Measurements from ENCODE around the gene PCDHB14. TPM values are rescaled to one million over a fixed set of nuclear protein-coding genes. Genes with fewer than 3 reads are reported as not detected.
"Not testable (repeated sequence)": the region's sequence is repeated elsewhere in the genome, so short reads cannot be mapped to it uniquely, and the experiment has no call there.

PCDHB14 gene
- total RNA-seq, 1 donor from 2014 or later = 0.26 TPM

- not testable (repeated sequence) for FAIRE-seq; H3K27me3 ChIP-seq (ENCODE audit: control insufficient read depth, insufficient read depth, low read length); H3K4me3 ChIP-seq (ENCODE audit: low read depth, low read length); H3K36me3 ChIP-seq (ENCODE audit: control insufficient read depth, insufficient read depth, low read length)
- peak; percentile 8 for TF ChIP-seq CTCF (IDR thresholded peaks at IDR 0.05; ENCODE audit: insufficient read depth, low read length, severe bottlenecking)
- peak; percentile 4 for DNase-seq (ENCODE audit: low read depth)
These were observed 9.3 kb upstream of the PCDHB14 start, which contains the start of gene PCDHB13 for GRCh38 chr5:141213656-141214339. Gene PCDHB13 (plus strand): TSS chr5:141213919. CDS start chr5:141214124, 205 bp downstream.

- not testable (repeated sequence) for H3K27me3 ChIP-seq (ENCODE audit: control insufficient read depth, insufficient read depth, low read length); FAIRE-seq; H3K4me3 ChIP-seq (ENCODE audit: low read depth, low read length); DNase-seq (ENCODE audit: low read depth); H3K36me3 ChIP-seq (ENCODE audit: control insufficient read depth, insufficient read depth, low read length)
These were observed 8.6 kb upstream of the PCDHB14 start for GRCh38 chr5:141214583-141214982.

GRCh38 chr5:141215504-141215903, 7.6 kb upstream of the PCDHB14 start:
- DNase-seq (ENCODE audit: low read depth); FAIRE-seq; H3K27me3 ChIP-seq (ENCODE audit: control insufficient read depth, insufficient read depth, low read length); H3K4me3 ChIP-seq (ENCODE audit: low read depth, low read length); H3K36me3 ChIP-seq (ENCODE audit: control insufficient read depth, insufficient read depth, low read length): not testable (repeated sequence)

- DNase-seq (ENCODE audit: low read depth); FAIRE-seq; H3K27me3 ChIP-seq (ENCODE audit: control insufficient read depth, insufficient read depth, low read length); H3K4me3 ChIP-seq (ENCODE audit: low read depth, low read length); H3K36me3 ChIP-seq (ENCODE audit: control insufficient read depth, insufficient read depth, low read length): not testable (repeated sequence)
These were observed 7.1 kb upstream of the PCDHB14 start for GRCh38 chr5:141216035-141216434.

GRCh38 chr5:141224844-141225243, 1.7 kb downstream of the PCDHB14 start:
- H3K27me3 ChIP-seq (ENCODE audit: control insufficient read depth, insufficient read depth, low read length); H3K4me3 ChIP-seq (ENCODE audit: low read depth, low read length); FAIRE-seq; H3K36me3 ChIP-seq (ENCODE audit: control insufficient read depth, insufficient read depth, low read length); DNase-seq (ENCODE audit: low read depth): not testable (repeated sequence)

GRCh38 chr5:141225421-141225820, 2.3 kb downstream of the PCDHB14 start:
- not testable (repeated sequence) for DNase-seq (ENCODE audit: low read depth); FAIRE-seq; H3K4me3 ChIP-seq (ENCODE audit: low read depth, low read length); H3K36me3 ChIP-seq (ENCODE audit: control insufficient read depth, insufficient read depth, low read length); H3K27me3 ChIP-seq (ENCODE audit: control insufficient read depth, insufficient read depth, low read length)

GRCh38 chr5:141234109-141234667, 11.0 kb downstream of the PCDHB14 start:
- DNase-seq (ENCODE audit: low read depth) (no peak), FAIRE-seq (no peak)
- no peak for TF ChIP-seq CTCF (IDR thresholded peaks at IDR 0.05; ENCODE audit: insufficient read depth, low read length, severe bottlenecking)
- no peak overlapping the region for H3K4me3 ChIP-seq (ENCODE audit: low read depth, low read length)
- H3K27me3 ChIP-seq (ENCODE audit: control insufficient read depth, insufficient read depth, low read length) = no peaks in the 10 kb centered on the region
- H3K36me3 ChIP-seq (ENCODE audit: control insufficient read depth, insufficient read depth, low read length) = no peaks in the 10 kb centered on the region

- DNase-seq (ENCODE audit: low read depth); H3K27me3 ChIP-seq (ENCODE audit: control insufficient read depth, insufficient read depth, low read length); H3K4me3 ChIP-seq (ENCODE audit: low read depth, low read length); FAIRE-seq; H3K36me3 ChIP-seq (ENCODE audit: control insufficient read depth, insufficient read depth, low read length): not testable (repeated sequence)
These were observed 12.8 kb downstream of the PCDHB14 start for GRCh38 chr5:141235922-141236321.
